MCF 10A (cell line): ENCODE data around the gene HSD17B12. TPM values are rescaled to one million over a fixed set of nuclear protein-coding genes. Genes with fewer than 3 reads are reported as not detected.

Source experiments
- BruUV-seq: library from RNA; stranded (reverse); fragments of 400-500 nt; replicated peaks from 2 replicates; lab custom pipeline; 2021; lab: Mats Ljungman, UMichigan
- CTCF ChIA-PET: fragments of 300-600 bp; sonication (Branson Sonifier 250); formaldehyde crosslinking; extraction: SDS; loops from one replicate; lab custom pipeline; 2021; ENCODE audit warnings: antibody characterized with exemption, inconsistent platforms; lab: Yijun Ruan, JAX
- POLR2A ChIA-PET: fragments of 300-600, 350-650 bp; sonication (Branson Sonifier 250); formaldehyde crosslinking; extraction: SDS; loops from one replicate; lab custom pipeline; 2020; ENCODE audit warnings: antibody characterized with exemption, inconsistent platforms; lab: Yijun Ruan, JAX
- DNase-seq: peaks from one replicate; pipeline ENCODE4 v3.0.0-alpha.2; 2018; ENCODE audit not compliant: unreplicated experiment
- H3K27ac Mint-ChIP-seq: one replicate; pipeline ENCODE4 v1.8.0; 2022; ENCODE audit warnings: mild to moderate bottlenecking, low read depth, mixed read lengths; ENCODE audit not compliant: unreplicated experiment
- H3K27me3 Mint-ChIP-seq: one replicate; pipeline ENCODE4 v1.8.0; 2022; ENCODE audit warnings: mixed read lengths; ENCODE audit not compliant: insufficient read depth, unreplicated experiment
- H3K36me3 Mint-ChIP-seq: one replicate; pipeline ENCODE4 v1.8.0; 2022; ENCODE audit warnings: mild to moderate bottlenecking, moderate library complexity, mixed read lengths; ENCODE audit not compliant: insufficient read depth, unreplicated experiment
- H3K4me1 Mint-ChIP-seq: one replicate; pipeline ENCODE4 v1.8.0; 2022; ENCODE audit warnings: mixed read lengths; ENCODE audit not compliant: insufficient read depth, unreplicated experiment
- H3K4me3 Mint-ChIP-seq: one replicate; pipeline ENCODE4 v1.8.0; 2022; ENCODE audit warnings: mild to moderate bottlenecking, moderate library complexity, mixed read lengths; ENCODE audit not compliant: unreplicated experiment
- H3K9me3 Mint-ChIP-seq: one replicate; pipeline ENCODE4 v1.8.0; 2022; ENCODE audit warnings: mixed read lengths; ENCODE audit not compliant: unreplicated experiment
- CTCF ChIP-seq: fragments of 200-600 bp; IDR thresholded peaks from one replicate; pipeline ENCODE4 v1.8.0; 2022; ENCODE audit warnings: antibody characterized with exemption, mild to moderate bottlenecking; ENCODE audit not compliant: unreplicated experiment
- intact Hi-C: fragments of 100-400 bp; cut with micrococcal nuclease; formaldehyde crosslinking; loops from 2 replicates; pipeline ENCODE4 v1.14.1; 2022
- total RNA-seq: library from RNA; stranded (reverse); gene quantifications from 2 replicates; pipeline ENCODE4 v1.2.3, GENCODE V29; 2022

HSD17B12 gene
- total RNA-seq, 1 experiment from 2014 or later = 117 TPM

- H3K4me3 Mint-ChIP-seq = no peak overlapping the region
- CTCF ChIA-PET = no interaction called here
- H3K27me3 Mint-ChIP-seq = no peaks in the 10 kb centered on the region
- BruUV-seq = no TSS peak
- H3K9me3 Mint-ChIP-seq = no peaks in the 10 kb centered on the region
- POLR2A ChIA-PET = interaction anchor here (0.6 to 1.8 kb wide), 3 partner anchors 10 to 18 kb away, joined by 3 to 7 read pairs (median 4); no protein-coding TSS in a partner anchor
- H3K36me3 Mint-ChIP-seq = peaks cover 26% of the 10 kb centered on the region
- TF ChIP-seq CTCF = no peak
- peak overlapping the region; percentile 47 for H3K27ac Mint-ChIP-seq
- DNase-seq = no peak
- intact Hi-C loops = loop anchor here (10.0 kb wide), 1 partner anchor 245 kb away; no protein-coding TSS in a partner anchor
- H3K4me1 Mint-ChIP-seq = no peaks in the 10 kb centered on the region
Measured at GRCh38 chr11:43819926-43820325, 139.4 kb downstream of the HSD17B12 start.

- Mint-ChIP-seq H3K9me3 (no peaks in the 10 kb centered on the region), H3K27me3 (no peaks in the 10 kb centered on the region), H3K36me3 (peaks cover 18% of the 10 kb centered on the region), H3K4me1 (no peaks in the 10 kb centered on the region), H3K27ac (no peak overlapping the region), H3K4me3 (no peak overlapping the region)
- DNase-seq = no peak
- BruUV-seq = no TSS peak
- ChIA-PET POLR2A (interaction anchor here (0.7 kb wide), 1 partner anchor 29 kb away, joined by 4 read pairs; no protein-coding TSS in a partner anchor), CTCF (interaction anchor here (0.7 to 4.8 kb wide), 2 partner anchors 9 to 28 kb away, joined by 5 to 99 read pairs; no protein-coding TSS in a partner anchor)
- no peak for TF ChIP-seq CTCF
- intact Hi-C loops = no loop called here
Measured at GRCh38 chr11:43823316-43823715, 142.8 kb downstream of the HSD17B12 start.

GRCh38 chr11:43823851-43824250 lies 143.3 kb downstream of the HSD17B12 start:
- TF ChIP-seq CTCF = no peak
- H3K36me3 Mint-ChIP-seq = peaks cover 21% of the 10 kb centered on the region
- intact Hi-C loops = no loop called here
- no peaks in the 10 kb centered on the region for H3K27me3 Mint-ChIP-seq
- DNase-seq = no peak
- H3K4me1 Mint-ChIP-seq = no peaks in the 10 kb centered on the region
- H3K27ac Mint-ChIP-seq = no peak overlapping the region
- no peak overlapping the region for H3K4me3 Mint-ChIP-seq
- no TSS peak for BruUV-seq
- no peaks in the 10 kb centered on the region for H3K9me3 Mint-ChIP-seq
- ChIA-PET POLR2A (no interaction called here), CTCF (interaction anchor here (0.6 to 4.8 kb wide), 7 partner anchors 8 to 174 kb away, joined by 3 to 99 read pairs (median 3); no protein-coding TSS in a partner anchor)

GRCh38 chr11:43825217-43825816 lies 144.8 kb downstream of the HSD17B12 start:
- Mint-ChIP-seq H3K4me1 (no peaks in the 10 kb centered on the region), H3K36me3 (peaks cover 19% of the 10 kb centered on the region), H3K9me3 (no peaks in the 10 kb centered on the region), H3K27ac (no peak overlapping the region), H3K27me3 (no peaks in the 10 kb centered on the region), H3K4me3 (no peak overlapping the region)
- intact Hi-C loops = loop anchor here (1.0 to 5.0 kb wide), 2 partner anchors 27 to 117 kb away; partner anchors contain the start of gene C11orf96
- peak; percentile 69 for TF ChIP-seq CTCF
- ChIA-PET CTCF (interaction anchor here (0.6 to 4.8 kb wide), 33 partner anchors 9 to 1869 kb away, joined by 3 to 99 read pairs (median 4); partner anchors contain the start of gene EXT2), POLR2A (interaction anchor here (0.7 to 1.6 kb wide), 4 partner anchors 26 to 56 kb away, joined by 3 to 4 read pairs (median 4); partner anchors contain the start of gene ALKBH3)
- peak; percentile 66 for DNase-seq
- BruUV-seq = no TSS peak
